GM12801 (cell line): ENCODE data around the gene HCN3.

ENCODE experiments used
- CTCF ChIP-seq: IDR thresholded peaks from one replicate; pipeline ENCODE4 v1.5.1; 2011; ENCODE audit warnings: control low read depth; ENCODE audit not compliant: insufficient read length; ENCODE audit errors: extremely low read depth

HCN3 gene

GRCh38 chr1:155320252-155320651 is 43.0 kb downstream of the HCN3 start:
- TF ChIP-seq CTCF, result no peak

- no peak for TF ChIP-seq CTCF
Measured at GRCh38 chr1:155320661-155321617, 43.7 kb downstream of the HCN3 start, which contains the start of gene RUSC1. Gene RUSC1, plus strand, starts transcription at chr1:155320894. Its CDS starts 880 bp downstream, at chr1:155321774.

GRCh38 chr1:155321639-155322503 is 44.6 kb downstream of the HCN3 start:
- TF ChIP-seq CTCF, result no peak

- TF ChIP-seq CTCF, result no peak
Measured at GRCh38 chr1:155322571-155322952, 45.3 kb downstream of the HCN3 start.

GRCh38 chr1:155322953-155323728 is 45.9 kb downstream of the HCN3 start:
- TF ChIP-seq CTCF, result no peak

- TF ChIP-seq CTCF, result no peak
Measured at GRCh38 chr1:155323729-155324036, 46.4 kb downstream of the HCN3 start.

GRCh38 chr1:155324037-155324716 is 46.9 kb downstream of the HCN3 start:
- no peak for TF ChIP-seq CTCF
